Dermis lymphatic vessel endothelial cell (primary cell): ENCODE data around the gene MGAT5. TPM values are rescaled to one million over a fixed set of nuclear protein-coding genes. Genes with fewer than 3 reads are reported as not detected.

Source experiments
- total RNA-seq: library from RNA; depleted of rRNA; stranded (reverse); fragments of >200 nt; gene quantifications from 2 replicates; pipeline ENCODE4 v1.2.1, GENCODE V29; 2014

The MGAT5 gene, protein sequence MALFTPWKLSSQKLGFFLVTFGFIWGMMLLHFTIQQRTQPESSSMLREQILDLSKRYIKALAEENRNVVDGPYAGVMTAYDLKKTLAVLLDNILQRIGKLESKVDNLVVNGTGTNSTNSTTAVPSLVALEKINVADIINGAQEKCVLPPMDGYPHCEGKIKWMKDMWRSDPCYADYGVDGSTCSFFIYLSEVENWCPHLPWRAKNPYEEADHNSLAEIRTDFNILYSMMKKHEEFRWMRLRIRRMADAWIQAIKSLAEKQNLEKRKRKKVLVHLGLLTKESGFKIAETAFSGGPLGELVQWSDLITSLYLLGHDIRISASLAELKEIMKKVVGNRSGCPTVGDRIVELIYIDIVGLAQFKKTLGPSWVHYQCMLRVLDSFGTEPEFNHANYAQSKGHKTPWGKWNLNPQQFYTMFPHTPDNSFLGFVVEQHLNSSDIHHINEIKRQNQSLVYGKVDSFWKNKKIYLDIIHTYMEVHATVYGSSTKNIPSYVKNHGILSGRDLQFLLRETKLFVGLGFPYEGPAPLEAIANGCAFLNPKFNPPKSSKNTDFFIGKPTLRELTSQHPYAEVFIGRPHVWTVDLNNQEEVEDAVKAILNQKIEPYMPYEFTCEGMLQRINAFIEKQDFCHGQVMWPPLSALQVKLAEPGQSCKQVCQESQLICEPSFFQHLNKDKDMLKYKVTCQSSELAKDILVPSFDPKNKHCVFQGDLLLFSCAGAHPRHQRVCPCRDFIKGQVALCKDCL
- total RNA-seq: 150 and 154 TPM in 2 replicates

DNA sequence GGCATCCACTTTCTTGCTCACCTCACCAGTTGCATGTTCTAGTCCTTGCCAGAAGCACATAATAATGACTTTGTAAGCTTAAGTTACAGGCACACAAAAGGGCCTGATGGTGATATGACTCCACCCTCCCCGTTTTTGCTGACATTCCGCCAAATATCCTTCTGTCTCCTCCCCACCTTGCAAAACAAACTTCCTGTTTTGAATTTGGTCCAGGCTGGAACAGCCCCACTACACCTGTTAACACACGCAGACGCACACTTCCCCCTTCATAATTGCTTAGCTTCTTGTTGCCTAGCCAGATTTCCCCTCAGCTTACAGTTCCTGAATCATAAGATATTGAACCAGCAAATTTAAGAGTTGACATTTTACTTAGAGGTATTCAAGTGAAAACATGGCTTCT lies at the start of gene MGAT5:
TSS of gene MGAT5 (plus strand) at position 269 of the 400 bp plus-strand sequence. CDS start 332 bp downstream, outside the sequence.

